GM21723 (cell line): ENCODE measurements around the gene AAGAB.

Source experiments
- ATAC-seq: cut with Tn5 transposase; IDR thresholded peaks from one replicate; pipeline ENCODE4 v1.9.1; 2021; ENCODE audit warnings: mild to moderate bottlenecking, moderate library complexity; ENCODE audit not compliant: unreplicated experiment

AAGAB gene

DNA sequence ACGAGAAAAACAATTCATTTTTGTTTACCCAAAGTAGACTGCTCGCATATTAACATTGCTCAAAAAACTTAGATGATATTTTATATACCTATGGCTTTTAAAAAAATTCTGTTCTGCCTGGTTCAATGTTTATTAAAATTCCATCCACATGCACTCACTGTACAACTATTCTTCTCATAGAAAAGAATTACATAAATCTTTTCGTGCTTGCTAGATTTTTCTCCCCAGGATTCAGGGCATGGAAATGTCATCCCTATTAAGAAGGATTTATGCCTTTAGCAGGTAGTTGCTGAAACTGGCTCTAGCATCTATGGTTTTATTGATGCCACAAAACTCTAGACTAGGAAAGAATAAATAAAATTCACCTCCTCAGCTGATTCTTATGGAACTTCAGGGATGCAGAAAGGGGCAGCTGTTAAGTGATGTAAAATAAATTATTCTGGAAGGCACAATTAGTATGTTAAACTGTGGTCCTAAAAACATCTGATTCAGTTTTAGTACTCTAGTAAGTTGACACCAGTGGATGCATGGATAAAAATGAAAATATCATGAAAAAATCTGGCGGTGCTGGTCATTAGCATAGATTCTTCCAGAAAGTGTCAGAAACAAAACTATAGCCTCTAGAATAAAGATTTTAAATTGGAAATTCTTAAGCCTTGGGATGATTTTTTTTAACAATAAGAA, 41.6 kb downstream of the AAGAB start:
- ATAC-seq, result no peak

DNA sequence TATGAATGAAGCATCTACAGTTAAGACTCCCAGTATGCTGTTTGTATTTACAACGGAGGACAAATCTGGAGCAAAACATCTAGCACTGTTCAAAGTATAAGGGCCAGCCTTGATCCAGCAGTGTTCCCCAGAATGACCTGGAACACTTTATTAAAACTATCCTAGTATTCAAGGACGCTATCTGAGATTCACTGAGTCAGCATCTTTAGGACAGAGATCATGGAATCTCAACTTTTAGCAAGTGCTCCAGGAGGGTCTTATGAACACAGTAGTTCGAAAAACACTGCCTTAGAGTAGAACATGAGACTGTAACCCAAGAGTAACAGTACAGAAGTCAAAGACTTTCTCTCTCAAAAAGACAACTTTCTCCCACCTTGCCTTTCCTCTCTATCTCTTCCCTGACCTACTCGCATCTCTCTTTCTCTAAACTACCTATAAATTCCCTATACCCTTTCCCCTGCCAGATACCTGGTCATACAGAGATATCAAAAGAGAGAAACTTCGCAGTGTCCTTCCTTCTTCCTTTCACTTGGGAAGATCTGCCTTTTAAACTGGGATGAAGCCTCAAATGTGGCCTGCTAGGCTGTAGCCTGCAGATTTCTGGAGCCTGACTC, 43.8 kb downstream of the AAGAB start:
- ATAC-seq, result no peak

DNA sequence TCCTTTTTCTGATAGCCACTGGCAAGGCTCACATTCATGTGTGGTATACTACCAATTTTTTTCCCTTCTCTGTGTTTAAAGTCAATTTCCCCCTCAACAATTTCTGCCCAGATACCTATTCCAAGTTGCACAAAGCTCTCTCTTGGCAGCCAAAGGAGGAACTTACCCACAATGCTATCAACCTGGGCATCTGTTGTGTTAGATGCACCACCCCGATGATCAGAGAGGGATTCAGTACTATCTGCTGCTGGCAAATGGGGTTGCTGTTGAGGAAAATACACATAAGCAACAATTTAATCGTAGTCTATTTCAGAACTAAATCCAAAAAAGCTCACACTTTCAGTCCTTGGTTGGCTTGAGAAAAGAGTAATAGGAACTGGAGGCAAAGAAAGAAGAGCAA, 46.1 kb downstream of the AAGAB start:
- no peak for ATAC-seq

DNA sequence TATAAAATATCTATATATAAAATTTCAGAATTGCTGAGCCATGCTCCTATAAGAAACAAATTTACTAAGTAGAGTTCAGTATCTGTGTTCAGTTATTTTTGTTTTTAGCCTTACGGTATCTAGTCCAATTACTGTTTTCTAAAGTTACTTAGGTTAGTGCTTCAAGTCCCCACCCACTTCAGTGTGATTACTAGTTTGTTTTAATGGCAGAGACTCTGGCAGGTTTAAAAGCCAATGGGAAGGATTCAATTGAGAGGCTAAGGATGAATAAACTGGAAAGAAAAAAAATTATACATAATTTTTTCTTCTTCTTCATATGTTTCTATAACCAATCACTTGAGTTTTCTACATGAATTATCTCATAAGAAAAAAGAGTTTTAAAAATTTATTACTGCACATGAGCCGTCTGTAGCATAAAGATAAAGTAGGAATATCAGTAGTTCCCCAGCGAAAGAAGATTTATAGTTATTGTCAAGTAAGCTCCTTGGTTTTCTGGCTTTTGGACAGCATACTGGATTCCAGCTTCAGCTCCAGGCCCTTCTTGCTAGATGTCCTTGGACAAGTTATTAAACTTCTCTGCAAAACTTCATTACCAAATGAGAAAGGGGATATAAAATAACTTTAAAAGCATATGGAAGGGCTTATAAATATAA, 46.8 kb downstream of the AAGAB start:
- no peak for ATAC-seq

DNA sequence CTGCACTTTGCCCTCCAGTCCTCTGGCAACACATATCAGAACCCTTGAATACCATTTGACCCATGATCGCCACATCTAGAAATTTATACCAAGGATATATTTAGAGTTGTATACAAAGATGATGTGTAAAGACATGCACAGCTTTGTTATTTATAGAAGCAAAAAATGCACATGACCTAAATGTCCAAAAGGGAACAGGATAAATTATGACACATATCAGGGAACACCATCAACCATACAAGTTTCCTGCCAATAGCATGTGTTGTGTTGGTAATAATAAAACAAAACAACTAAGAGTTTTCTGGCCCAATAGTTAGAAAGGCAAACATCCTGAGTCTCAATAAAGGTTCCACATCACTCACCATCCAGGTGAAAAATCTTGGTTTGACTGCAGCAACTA, 51.5 kb downstream of the AAGAB start:
- no peak for ATAC-seq

DNA sequence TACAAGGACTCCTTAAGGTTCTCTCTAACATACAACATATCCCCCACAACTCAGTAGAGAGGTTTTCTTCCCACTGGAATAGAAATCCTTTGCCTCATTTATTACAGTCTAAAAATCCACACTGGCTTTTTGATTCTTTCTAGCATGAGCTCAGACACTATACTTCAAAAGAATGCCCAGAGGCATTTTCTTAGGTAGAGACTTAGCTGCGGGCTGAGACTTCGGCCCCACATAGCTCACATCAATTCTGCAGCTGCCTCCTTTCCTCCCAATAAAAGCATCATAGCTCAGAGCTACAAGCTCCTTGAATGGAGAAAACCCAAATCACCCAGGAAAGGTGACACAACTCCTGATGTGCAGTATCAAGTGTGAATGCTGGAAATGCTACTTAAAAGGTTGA, 52.4 kb downstream of the AAGAB start:
- ATAC-seq, result no peak

DNA sequence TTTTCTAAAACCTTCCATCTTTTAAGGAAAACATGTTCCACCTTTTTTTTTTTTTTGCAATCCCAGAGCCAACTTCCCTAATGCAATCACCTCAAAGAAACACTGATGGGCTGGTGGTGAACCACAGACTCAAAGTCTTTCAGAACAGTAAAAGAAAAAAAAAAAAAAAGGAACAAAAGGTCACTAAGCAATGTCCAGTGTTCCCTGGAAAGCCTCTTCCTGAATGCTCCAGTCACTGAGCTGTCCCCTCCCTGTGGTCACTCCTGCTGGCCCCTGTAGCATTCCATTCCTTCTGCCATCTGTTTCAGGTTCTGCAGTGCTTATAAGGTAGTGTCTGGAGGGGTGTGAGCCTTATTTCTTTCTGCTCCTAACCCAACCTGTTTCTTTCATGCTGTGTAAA, 53.3 kb downstream of the AAGAB start:
- no peak for ATAC-seq

DNA sequence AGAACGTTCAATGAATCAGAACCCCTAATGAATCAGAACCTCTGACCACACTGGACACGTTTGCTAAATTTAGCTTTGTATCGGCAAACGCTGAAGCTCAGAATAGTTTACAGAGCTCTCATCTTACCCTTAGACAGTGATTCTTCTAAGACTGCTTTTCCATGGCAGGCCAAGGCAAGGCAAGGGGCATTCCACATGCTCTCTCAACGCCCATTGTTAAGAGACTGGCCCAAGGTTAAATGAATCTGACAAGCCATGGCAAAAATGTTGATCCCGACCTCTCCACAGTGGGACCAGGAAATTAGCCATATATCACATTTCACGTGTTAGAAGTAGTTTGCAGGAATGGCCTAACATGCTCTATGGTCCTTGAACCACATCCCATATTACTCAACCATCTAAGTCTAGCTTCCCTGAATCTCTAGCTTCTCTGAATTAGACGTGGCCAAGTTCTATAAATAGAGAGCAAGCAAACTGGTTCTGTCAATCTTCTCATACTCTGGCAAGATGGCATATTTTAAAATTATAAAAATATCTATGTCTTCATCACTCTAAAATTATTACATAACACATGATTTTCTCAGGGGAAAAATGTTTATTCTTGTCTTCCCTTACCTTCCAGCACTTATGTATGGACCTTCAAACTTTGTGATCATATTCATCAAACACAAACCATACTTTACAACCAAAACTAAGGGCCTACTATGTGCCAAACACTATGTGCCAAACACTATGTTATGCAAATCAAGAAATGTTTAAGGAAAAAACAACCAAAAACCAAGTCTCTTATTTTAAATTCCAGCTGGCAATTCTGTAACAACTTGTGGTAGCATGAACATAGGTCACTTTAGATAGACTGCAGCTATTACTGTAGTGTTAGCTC, 54.3 kb downstream of the AAGAB start:
- no peak for ATAC-seq

DNA sequence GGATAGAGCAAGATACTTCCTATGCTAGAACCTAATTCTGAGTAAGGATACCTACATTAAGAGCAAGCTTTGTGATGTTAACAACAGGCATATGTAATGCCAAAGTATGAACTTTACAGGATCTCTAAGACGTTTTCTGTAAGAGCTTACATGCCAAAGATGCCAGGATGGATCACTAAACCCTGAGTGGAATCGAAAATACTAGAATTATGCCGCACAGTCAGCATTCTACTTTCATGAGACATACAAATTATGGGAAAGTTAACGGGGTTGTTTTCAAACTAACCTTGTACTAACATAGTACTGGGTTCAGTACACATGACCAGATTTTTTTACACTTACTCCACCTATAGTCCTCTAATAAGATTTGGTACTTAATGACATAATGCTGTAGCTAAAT, 55.1 kb downstream of the AAGAB start:
- ATAC-seq, result no peak

DNA sequence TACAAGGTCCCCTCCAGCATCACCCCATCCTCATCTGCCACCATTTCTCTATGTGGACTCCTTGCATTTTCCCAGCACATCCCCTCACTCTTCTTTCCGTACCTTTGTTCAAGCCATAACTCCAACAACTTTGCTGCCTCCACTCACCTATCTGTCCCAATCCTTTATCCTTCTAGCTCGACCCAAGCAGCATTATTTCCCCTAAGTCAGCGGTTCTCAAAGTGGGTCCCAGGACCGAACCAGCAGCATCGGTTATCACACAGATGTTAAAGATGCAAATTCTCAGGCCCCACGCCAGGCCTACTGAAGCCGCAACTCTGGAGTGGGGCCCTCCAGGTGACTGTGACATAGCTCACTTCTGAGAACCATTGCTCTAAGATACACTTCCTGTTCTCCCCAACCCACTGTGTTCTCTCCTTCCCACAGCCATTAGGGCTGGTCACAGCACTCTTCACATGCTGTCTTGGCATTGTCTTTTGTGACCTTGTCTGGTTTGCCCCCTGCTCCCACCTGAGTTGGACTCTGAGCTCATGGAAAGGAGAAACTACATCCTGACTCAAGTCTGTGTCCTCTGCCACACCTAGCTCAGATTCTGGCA, 56.2 kb downstream of the AAGAB start:
- ATAC-seq, result peak; percentile 52

DNA sequence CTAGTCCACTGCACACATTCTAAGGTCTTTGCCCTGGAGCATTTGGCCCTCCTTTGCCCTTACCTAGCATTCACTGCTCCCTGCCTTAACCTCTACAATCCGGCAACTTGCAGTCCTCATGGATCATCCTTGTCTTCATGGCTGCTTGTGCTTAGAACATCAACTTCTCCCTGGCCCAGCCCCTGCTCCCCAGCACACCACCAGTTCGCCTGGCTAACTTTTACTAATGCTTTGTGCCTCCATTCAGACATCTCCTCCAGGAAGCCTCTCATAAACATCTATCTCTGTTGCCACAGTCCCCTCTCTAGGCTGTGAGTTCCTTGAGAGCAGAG, 57.1 kb downstream of the AAGAB start:
- ATAC-seq, result no peak

DNA sequence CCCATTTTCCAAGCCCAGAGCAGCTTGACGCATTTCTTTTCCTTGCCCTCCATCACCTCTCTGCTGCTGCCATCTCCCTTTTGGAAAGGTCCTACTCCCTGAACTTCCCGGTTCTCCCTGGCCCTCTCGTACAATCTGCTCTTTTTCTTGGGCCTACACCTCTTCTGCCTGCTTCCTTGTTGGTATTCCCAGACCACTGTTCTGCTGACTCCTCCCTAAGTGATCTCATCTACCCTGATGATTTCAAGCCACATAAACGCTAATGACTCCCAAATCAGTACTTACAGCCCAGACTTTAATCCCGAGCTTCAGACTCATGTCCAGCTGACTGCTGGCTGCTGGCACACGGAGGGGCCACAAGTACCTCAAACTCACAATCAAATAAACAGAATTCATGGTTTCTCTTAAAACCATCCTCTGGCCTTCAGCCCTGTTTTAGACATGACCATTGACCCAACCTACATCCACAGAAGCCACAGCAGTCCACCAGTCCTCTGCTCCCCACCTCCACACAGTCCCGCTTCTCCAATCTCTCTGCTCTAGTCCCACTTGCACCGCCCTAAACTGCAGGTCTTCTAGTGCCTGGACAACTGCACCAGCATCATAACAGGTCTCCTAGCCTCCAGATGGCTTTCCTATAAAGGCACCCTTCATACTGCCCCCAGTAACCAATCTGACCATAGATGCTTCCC, 57.6 kb downstream of the AAGAB start:
- no peak for ATAC-seq

DNA sequence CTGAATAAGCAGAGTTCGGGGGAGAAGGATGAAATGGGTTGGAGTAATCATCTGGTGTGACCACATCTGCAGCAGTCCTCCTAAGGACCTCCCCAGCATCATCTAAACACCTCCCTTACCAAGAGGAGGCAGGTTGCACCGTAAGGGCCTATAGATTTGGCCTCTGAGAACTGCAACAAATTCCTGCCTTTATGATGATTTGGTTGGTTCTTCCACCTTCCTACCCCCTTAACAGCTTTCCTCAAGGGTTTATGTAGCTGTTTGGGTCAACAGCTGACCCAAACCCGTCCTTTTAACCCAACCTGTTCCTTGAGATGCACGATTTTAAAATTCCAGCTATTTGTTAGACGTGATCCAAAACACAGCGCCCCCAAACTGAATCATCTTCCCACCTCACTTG, 58.2 kb downstream of the AAGAB start:
- no peak for ATAC-seq

DNA sequence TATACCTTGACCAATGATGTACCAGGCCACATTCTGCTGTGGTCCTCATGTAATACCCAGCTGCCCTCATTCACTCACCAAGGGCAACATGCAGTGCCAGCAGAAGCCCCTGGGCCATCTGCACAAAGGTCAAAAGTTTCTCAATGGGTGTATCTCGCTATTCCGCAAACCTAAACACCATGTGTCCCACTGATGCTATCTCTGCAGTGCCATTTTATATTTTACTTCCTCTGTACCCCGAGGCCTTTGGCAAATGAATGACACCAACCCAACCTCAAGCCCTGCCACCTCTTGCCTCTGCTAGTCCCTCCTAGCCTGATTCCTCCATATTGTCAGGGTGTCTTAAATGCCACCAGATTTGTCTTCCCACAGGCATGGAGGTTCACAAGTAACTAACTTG, 59.2 kb downstream of the AAGAB start:
- ATAC-seq, result no peak

DNA sequence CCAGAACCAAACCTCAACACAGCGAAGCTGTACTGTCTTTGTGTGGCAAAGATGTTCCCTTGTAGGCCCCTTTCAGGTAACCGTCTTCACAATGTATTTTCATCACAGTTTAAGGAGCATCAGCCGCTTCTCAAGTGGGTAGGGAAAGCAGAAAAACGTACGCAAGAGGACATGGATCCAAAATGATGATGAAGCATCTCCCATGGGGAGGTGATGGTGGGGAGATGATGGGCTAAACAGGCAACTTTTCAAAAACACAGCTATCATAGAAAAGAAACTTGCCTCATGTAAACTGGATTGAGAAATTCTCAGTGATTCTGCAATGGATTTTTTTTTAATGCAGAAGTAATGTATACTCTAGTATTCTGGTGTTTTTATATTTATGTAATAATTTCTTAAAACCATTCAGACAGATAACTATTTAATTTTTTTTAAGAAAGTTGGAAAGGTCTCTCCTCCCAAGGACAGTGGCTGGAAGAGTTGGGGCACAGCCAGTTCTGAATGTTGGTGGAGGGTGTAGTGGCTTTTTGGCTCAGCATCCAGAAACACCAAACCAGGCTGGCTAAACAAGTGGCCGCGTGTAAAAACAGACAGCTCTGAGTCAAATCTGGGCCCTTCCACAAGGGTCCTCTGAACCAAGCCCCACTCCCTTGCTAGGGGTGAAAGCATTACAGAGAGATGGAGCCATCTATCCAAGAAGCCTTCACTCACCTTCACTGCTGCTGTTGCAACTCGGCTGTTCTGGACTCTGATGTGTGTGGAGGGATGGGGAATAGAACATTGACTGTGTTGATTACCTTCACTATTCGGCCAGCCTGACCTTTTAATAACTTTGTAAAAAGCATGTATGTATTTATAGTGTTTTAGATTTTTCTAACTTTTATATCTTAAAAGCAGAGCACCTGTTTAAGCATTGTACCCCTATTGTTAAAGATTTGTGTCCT, 60.0 kb downstream of the AAGAB start:
- ATAC-seq, result no peak

DNA sequence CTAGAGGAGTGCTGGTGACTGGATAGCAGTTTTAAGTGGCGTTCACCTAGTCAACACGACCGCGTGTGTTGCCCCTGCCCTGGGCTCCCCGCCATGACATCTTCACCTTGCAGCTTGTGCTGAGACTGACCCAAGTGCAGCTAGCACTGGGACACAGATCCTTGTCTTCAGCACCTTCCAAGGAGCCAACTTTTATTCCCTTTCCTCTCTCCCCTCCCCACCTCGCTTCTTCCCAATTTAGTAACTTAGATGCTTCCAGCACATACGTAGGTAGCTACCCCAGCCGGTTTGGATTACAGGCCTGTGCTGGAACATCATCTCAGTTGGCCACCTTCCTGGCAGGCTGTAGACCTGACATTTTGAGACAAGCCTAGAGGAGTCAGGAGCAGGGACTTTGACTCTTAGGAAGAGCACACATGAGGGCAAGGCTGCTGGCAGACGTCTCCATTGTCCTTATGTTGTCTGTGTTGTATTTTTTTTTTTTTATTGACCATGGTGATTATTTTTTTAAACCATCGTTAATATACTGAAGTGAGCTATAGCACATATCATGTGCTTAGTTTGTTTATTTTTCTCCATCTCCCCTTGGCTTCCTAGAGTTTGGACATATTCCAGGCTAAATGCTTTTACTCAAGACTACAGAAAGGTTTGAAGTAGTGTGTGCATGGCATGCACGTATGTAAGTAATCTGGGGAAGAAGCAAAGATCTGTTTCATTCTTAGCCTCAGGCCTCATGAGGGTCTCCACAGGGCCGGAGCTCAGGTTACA, 61.1 kb downstream of the AAGAB start:
- ATAC-seq, result no peak

DNA sequence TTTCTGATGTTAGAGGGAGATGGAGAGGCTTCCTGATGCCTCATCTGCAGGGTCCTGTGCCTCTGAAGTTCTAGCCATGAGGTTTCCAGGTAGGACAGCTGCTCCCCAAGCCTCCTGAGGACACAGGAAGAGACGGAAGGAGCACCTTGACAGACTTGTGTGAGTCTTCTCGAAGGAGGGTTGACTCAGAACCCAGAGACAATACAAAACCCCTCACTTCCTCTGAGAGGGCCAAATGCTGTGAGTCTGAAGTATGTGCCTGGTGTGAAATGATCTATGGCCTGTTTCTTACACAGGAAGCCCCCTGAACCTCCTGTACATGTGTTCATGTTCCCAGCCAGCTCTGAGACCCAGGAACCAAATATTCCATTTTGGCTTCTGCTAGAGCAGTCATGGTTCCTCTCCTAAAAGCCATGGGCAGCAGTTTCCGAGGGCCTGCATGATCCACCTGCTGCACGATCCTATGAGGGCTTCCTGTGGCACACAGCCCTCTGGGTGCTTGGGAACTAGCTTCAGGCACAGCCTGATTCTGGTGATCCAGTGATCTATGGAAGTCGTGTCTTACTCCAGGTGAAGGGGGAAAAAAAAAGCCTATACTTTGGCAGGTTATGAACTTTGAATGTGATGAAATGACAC, 62.2 kb downstream of the AAGAB start:
- ATAC-seq, result no peak

DNA sequence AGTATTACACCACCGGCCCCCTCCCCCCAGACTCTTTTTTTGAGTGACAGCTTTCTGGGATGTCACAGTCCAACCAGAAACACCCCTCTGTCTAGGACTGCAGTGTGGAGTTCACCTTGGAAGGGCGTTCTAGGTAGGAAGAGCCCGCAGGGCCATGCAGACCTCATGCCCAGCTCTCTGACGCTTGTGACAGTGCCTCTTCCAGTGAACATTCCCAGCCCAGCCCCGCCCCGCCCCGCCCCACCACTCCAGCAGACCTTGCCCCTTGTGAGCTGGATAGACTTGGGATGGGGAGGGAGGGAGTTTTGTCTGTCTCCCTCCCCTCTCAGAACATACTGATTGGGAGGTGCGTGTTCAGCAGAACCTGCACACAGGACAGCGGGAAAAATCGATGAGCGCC, 63.6 kb downstream of the AAGAB start:
- ATAC-seq, result no peak
